ENCODE measurements around the gene TOR3A. TPM values are rescaled to one million over a fixed set of nuclear protein-coding genes. Genes with fewer than 3 reads are reported as not detected.

The TOR3A gene
- polyA plus RNA-seq, 1 of the 3 experiments (the other 2 are of a cell fraction): 29.9 TPM

GRCh38 chr1:179126338-179127060, 44.6 kb downstream of the TOR3A start:
- Histone ChIP-seq H3K79me2 (ENCODE audit: insufficient read depth) (peaks cover 85% of the 10 kb centered on the region), H2AFZ (ENCODE audit: low read depth) (no peak overlapping the region), H3K36me3 (replicated peaks in 1 of 2; ENCODE audit: control insufficient read depth in 1 of 2, insufficient read depth in 2 of 2, low read length in 1 of 2) (peaks cover 18 to 53% of the 10 kb centered on the region in 2 experiments), H3K9ac (peak overlapping the region; percentile 31; the same call in 1 of the 2 replicates), H3K4me2 (peak overlapping the region; percentile 59), H3F3A (replicated peaks; ENCODE audit: insufficient read depth) (peaks cover 51% of the 10 kb centered on the region), H3K4me1 (ENCODE audit: control insufficient read depth in 1 of 2, insufficient read depth in 2 of 2, low read depth in 1 of 2, low read length in 1 of 2) (peaks cover 5 to 25% of the 10 kb centered on the region in 2 experiments), H3K27me3 (ENCODE audit: insufficient read depth) (no peaks in the 10 kb centered on the region), H3K9me2 (no peaks in the 10 kb centered on the region), H4K20me1 (ENCODE audit: insufficient read depth) (peaks cover 1% of the 10 kb centered on the region; the same call in 1 of the 2 replicates), H3K4me3 (ENCODE audit: low read depth in 2 of 2, low read length in 1 of 2) (peak overlapping the region in 1 of 2 experiments; percentile 1; a peak in 1 of 4 replicates), H3K9me3 (no peaks in the 10 kb centered on the region), H3K27ac (ENCODE audit: low read depth in 2 of 2, low read length in 1 of 2) (peak overlapping the region; percentile 54 to 92; a peak in 3 of 4 replicates)
- ChIA-PET CTCF (interaction anchor here (1.0 kb wide), 1 partner anchor 9 kb away, joined by 3 read pairs; no protein-coding TSS in a partner anchor), POLR2A (interaction anchor here (0.6 kb wide), 1 partner anchor 865 kb away, joined by 5 read pairs; no protein-coding TSS in a partner anchor)
- TF ChIP-seq ELF1 (IDR thresholded peaks at IDR 0.05): no peak
- TF ChIP-seq REST (IDR thresholded peaks at IDR 0.05; ENCODE audit: low read depth, low read length): peak; percentile 20; the same call in 1 of the 2 replicates
- TF ChIP-seq EZH2phosphoT487 (IDR thresholded peaks at IDR 0.05; ENCODE audit: borderline replicate concordance, low read depth): no peak
- no peak for TF ChIP-seq JUND (IDR thresholded peaks at IDR 0.05)
- 0 out of 2 replicates have a peak, but pooled peaks have one; percentile 39 for TF ChIP-seq NFIC (IDR thresholded peaks at IDR 0.05; ENCODE audit: borderline replicate concordance)
- TF ChIP-seq RXRA (IDR thresholded peaks at IDR 0.05; ENCODE audit: borderline replicate concordance, low read depth): no peak
- no peak for TF ChIP-seq TEAD4 (IDR thresholded peaks at IDR 0.05; ENCODE audit: borderline replicate concordance, insufficient read depth)
- TF ChIP-seq NRF1 (IDR thresholded peaks at IDR 0.05; ENCODE audit: low read depth, low read length): no peak
- TF ChIP-seq SIN3A (IDR thresholded peaks at IDR 0.05; ENCODE audit: borderline replicate concordance, low read depth, low read length): no peak
- 86% methylated on average over 8 of the region's 8 CpGs for WGBS (ENCODE audit: low lambda C conversion rate)
- DNase-seq: no peak

- no peak for DNase-seq
- ChIA-PET CTCF (no interaction called here), POLR2A (no interaction called here)
- H3K4me2 ChIP-seq: peak overlapping the region; percentile 59
- no peaks in the 10 kb centered on the region for H3K9me3 ChIP-seq
- H3K9ac ChIP-seq: peak overlapping the region; percentile 31; the same call in 1 of the 2 replicates
- peak overlapping the region; percentile 54 to 92; a peak in 3 of 4 replicates for H3K27ac ChIP-seq (ENCODE audit: low read depth in 2 of 2, low read length in 1 of 2)
- no peaks in the 10 kb centered on the region; the same call in 1 of the 2 replicates for H4K20me1 ChIP-seq (ENCODE audit: insufficient read depth)
- no peaks in the 10 kb centered on the region for H3K9me2 ChIP-seq
- H3K4me1 ChIP-seq (ENCODE audit: control insufficient read depth in 1 of 2, insufficient read depth in 2 of 2, low read depth in 1 of 2, low read length in 1 of 2): peaks cover 4 to 25% of the 10 kb centered on the region in 2 experiments
- WGBS (ENCODE audit: low lambda C conversion rate): 62% methylated on average over 5 of the region's 5 CpGs
- H3K27me3 ChIP-seq (ENCODE audit: insufficient read depth): no peaks in the 10 kb centered on the region
- peaks cover 17 to 59% of the 10 kb centered on the region in 2 experiments for H3K36me3 ChIP-seq (replicated peaks in 1 of 2; ENCODE audit: control insufficient read depth in 1 of 2, insufficient read depth in 2 of 2, low read length in 1 of 2)
- H2AFZ ChIP-seq (ENCODE audit: low read depth): no peak overlapping the region
- peak overlapping the region in 1 of 2 experiments; percentile 1; a peak in 1 of 4 replicates for H3K4me3 ChIP-seq (ENCODE audit: low read depth in 2 of 2, low read length in 1 of 2)
- peaks cover 93% of the 10 kb centered on the region for H3K79me2 ChIP-seq (ENCODE audit: insufficient read depth)
- H3F3A ChIP-seq (replicated peaks; ENCODE audit: insufficient read depth): peaks cover 55% of the 10 kb centered on the region
- TF ChIP-seq MEF2A (IDR thresholded peaks at IDR 0.05; ENCODE audit: borderline replicate concordance, low read depth): peak; percentile 88
- TF ChIP-seq EZH2phosphoT487 (IDR thresholded peaks at IDR 0.05; ENCODE audit: borderline replicate concordance, low read depth): no peak
- TF ChIP-seq, protein P1, sequence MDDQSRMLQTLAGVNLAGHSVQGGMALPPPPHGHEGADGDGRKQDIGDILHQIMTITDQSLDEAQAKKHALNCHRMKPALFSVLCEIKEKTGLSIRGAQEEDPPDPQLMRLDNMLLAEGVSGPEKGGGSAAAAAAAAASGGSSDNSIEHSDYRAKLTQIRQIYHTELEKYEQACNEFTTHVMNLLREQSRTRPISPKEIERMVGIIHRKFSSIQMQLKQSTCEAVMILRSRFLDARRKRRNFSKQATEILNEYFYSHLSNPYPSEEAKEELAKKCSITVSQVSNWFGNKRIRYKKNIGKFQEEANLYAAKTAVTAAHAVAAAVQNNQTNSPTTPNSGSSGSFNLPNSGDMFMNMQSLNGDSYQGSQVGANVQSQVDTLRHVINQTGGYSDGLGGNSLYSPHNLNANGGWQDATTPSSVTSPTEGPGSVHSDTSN (IDR thresholded peaks at IDR 0.05): peak; percentile 13
- no peak for TF ChIP-seq MXI1 (IDR thresholded peaks at IDR 0.05; ENCODE audit: low read depth, low read length)
- peak; percentile 55 for TF ChIP-seq JUND (IDR thresholded peaks at IDR 0.05)
- TF ChIP-seq TCF12 (IDR thresholded peaks at IDR 0.05): peak; percentile 14; the same call in 1 of the 2 replicates
- TF ChIP-seq ELF1 (IDR thresholded peaks at IDR 0.05): no peak
- TF ChIP-seq GABPA (IDR thresholded peaks at IDR 0.05; ENCODE audit: low read depth): no peak
- no peak for TF ChIP-seq TAF1 (IDR thresholded peaks at IDR 0.05; ENCODE audit: borderline replicate concordance, low read depth, low read length)
- TF ChIP-seq USF2 (IDR thresholded peaks at IDR 0.05; ENCODE audit: borderline replicate concordance, low read depth, low read length): no peak
- TF ChIP-seq, protein P2, sequence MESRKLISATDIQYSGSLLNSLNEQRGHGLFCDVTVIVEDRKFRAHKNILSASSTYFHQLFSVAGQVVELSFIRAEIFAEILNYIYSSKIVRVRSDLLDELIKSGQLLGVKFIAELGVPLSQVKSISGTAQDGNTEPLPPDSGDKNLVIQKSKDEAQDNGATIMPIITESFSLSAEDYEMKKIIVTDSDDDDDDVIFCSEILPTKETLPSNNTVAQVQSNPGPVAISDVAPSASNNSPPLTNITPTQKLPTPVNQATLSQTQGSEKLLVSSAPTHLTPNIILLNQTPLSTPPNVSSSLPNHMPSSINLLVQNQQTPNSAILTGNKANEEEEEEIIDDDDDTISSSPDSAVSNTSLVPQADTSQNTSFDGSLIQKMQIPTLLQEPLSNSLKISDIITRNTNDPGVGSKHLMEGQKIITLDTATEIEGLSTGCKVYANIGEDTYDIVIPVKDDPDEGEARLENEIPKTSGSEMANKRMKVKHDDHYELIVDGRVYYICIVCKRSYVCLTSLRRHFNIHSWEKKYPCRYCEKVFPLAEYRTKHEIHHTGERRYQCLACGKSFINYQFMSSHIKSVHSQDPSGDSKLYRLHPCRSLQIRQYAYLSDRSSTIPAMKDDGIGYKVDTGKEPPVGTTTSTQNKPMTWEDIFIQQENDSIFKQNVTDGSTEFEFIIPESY (IDR thresholded peaks at IDR 0.05; ENCODE audit: borderline replicate concordance, low read depth): no peak
Observed at GRCh38 chr1:179127163-179127895, 45.5 kb downstream of the TOR3A start.
